Middle frontal gyrus (tissue), 1 donor: ENCODE results near the gene PRM3.
A peak's percentile ranks its signal among the peaks of the same experiment; 100 is the strongest.

Experiments
- DNase-seq: peaks from one replicate; pipeline ENCODE4 v3.0.0-alpha.2; 2015; ENCODE audit warnings: low spot score; ENCODE audit errors: extremely low spot score

Gene PRM3

GRCh38 chr16:11259655-11260595 lies 13.5 kb downstream of the PRM3 start:
- DNase-seq, result no peak

GRCh38 chr16:11258553-11259492 lies 14.6 kb downstream of the PRM3 start:
- no peak for DNase-seq

DNA sequence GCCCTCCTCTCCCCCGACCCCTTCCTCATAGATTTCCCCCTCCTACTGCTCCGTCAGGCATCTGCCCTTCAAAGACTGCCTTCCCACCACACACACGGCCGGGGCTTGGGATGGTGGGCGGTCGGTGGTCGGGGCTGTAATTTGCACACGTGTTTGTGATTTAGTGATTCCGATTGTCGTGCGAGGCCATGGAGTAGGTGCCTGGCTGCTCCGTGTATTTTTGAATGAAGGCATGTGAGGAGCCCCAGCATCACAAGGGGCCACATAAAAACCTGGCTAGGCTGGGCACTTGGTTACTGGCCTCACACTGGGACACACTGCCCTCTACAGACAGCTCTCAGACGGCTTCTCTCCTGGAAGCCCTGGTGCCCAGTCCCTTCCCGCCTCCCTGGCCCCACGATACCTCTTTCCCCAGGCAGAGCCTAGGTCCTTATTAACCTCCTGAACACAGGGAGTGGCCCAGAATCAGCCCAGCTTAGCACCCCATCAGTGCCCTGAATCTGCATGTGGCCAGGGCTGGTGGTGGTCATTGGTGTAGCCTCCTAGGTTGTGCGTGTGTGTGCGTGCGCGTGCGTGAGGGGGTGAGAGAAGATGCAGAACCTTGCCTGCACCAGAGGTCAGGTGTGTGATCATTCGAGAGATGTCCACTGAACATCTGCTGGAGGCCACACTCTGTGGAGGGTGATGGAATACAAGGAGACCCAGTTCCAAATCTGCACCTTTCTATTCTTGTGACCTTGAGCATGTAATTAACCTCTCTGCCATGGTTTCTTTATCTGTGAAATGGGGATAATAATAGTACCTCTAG lies 16.1 kb downstream of the PRM3 start:
- peak; percentile 47 for DNase-seq

- no peak for DNase-seq
These were observed 16.7 kb downstream of the PRM3 start for GRCh38 chr16:11256661-11257130.

DNA sequence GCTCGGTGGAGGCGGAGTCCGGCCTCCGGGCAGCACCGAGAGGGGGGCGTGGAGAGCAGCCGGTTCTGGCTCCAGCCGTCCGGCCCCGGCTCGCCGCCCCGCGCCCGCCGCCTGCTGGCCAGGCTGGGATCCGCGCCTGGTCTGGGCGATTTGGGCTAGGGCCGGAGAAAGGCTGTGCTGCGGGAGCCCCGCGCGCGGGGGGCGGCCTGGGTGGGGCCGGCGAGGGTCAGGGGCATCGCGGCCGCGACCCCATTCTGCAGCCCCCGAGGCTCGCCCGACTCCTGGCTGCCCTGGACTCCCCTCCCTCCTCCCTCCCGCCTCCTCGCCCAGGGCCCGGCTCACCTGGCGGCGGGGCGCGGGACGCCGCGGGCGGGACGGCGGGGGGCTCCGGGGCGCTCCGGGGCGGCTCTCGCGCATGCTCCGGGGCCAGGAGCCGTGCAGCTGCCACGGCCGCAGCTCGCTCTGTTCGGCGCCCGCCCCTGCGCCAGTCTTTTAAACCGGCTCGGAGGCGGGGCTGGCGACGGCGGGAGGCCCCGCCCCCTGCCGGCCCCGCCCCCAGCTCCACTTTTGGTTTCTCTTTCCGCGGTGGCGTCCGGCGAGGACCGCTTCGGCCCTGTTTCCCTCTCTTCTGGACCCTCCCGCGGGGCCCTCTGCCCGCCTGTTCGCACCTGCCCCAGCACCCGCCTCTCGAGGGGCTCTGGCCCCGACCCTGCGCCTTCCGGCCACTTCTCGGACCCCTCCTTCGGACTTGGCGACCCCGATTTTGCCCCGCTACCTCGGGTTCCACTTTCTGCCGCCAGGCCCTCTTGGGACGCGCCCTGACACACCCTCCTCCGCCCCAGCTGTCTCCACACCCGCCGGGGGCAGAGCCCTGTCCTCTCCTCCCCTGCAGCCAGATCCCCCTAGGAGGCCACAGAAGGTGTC lies 17.4 kb downstream of the PRM3 start, which contains the start of gene SOCS1:
Gene SOCS1, minus strand, starts transcription at position 468 of the 924 bp plus-strand sequence. CDS start 726 bp downstream, outside the sequence.
- peak; percentile 66 for DNase-seq

- DNase-seq, result no peak
These were observed 18.3 kb downstream of the PRM3 start for GRCh38 chr16:11254913-11255736.

DNA sequence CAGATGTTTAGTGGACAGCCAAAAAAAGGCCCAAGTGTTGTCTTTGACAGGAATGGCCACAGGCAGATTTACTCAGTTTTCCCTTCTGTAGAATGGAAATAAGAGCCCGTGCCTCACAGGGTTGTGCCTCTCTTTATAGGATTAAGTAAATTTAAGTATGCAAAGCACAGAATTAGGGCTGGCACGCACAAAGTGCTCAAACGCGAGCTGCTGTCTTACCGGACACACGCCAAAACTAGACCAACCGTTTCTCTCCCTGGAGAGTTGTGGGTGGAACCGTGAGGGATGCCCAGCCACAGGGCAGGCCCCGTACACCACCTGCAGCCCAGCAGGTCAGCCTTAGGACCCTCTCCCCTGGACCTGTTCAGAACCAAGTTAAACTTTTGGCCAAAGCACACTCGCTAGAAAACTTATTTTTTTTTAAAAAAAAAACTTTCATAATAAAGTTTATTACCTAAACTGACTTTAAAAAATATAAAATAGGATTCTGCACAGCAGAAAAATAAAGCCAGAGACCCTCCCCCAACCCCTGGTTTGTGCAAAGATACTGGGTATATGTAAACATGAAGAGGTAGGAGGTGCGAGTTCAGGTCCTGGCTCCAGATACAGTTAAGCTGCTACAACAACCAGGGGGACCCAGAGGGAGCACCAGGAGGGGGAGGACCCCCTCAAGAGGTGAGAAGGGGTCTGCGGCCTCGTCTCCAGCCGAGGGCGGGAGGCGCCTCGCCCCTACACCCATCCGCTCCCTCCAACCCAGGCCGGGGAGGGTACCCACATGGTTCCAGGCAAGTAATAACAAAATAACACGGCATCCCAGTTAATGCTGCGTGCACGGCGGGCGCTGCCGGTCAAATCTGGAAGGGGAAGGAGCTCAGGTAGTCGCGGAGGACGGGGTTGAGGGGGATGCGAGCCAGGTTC lies 19.2 kb downstream of the PRM3 start:
- no peak for DNase-seq

- DNase-seq, result no peak
These were observed 20.1 kb downstream of the PRM3 start for GRCh38 chr16:11253009-11253994.

- no peak for DNase-seq
These were observed 20.9 kb downstream of the PRM3 start for GRCh38 chr16:11252482-11252931.

- DNase-seq, result no peak
These were observed 21.6 kb downstream of the PRM3 start for GRCh38 chr16:11251525-11252481.

- DNase-seq, result no peak
These were observed 22.5 kb downstream of the PRM3 start for GRCh38 chr16:11250786-11251524.

- no peak for DNase-seq
These were observed 23.2 kb downstream of the PRM3 start for GRCh38 chr16:11250091-11250785.

GRCh38 chr16:11249233-11250061 lies 24.0 kb downstream of the PRM3 start:
- DNase-seq, result no peak
